WTC11 (cell line): ENCODE results near the gene TMA16. TPM values are rescaled to one million over a fixed set of nuclear protein-coding genes. Genes with fewer than 3 reads are reported as not detected.

Experiments used
- ATAC-seq: fragments of 200-7000 bp; cut with Tn5 transposase; 2 replicates; pipeline ENCODE4 v1.10.0; 2021; ENCODE audit warnings: mild to moderate bottlenecking, moderate library complexity
- CTCF ChIA-PET: fragments of 300-600 bp; sonication (Branson Sonifier 250); formaldehyde crosslinking; loops from one replicate; lab custom pipeline; 2021; ENCODE audit warnings: antibody characterized with exemption; lab: Charles Lee
- POLR2A ChIA-PET: fragments of 350-600 bp; sonication (Branson Sonifier 250); formaldehyde crosslinking; loops from one replicate; lab custom pipeline; 2021; ENCODE audit warnings: antibody characterized with exemption; lab: Charles Lee
- DNase-seq: peaks from one replicate; pipeline ENCODE4 v3.0.0; 2021; ENCODE audit warnings: low spot score
- H3K27ac Mint-ChIP-seq: 2 replicates; pipeline ENCODE4 v1.8.0; 2021; ENCODE audit warnings: mixed read lengths
- H3K27me3 Mint-ChIP-seq: 2 replicates; pipeline ENCODE4 v1.8.0; 2021; ENCODE audit warnings: low read depth, mild to moderate bottlenecking, moderate library complexity, mixed read lengths
- H3K36me3 Mint-ChIP-seq: 2 replicates; pipeline ENCODE4 v1.8.0; 2021; ENCODE audit warnings: mixed read lengths
- H3K4me1 Mint-ChIP-seq: 2 replicates; pipeline ENCODE4 v1.8.0; 2022; ENCODE audit warnings: mixed read lengths
- H3K4me3 Mint-ChIP-seq: 2 replicates; pipeline ENCODE4 v1.8.0; 2021; ENCODE audit warnings: mild to moderate bottlenecking, moderate library complexity, mixed read lengths
- H3K9me3 Mint-ChIP-seq: 2 replicates; pipeline ENCODE4 v1.8.0; 2021; ENCODE audit warnings: mixed read lengths
- CREB1 ChIP-seq: sonication (generic); formaldehyde crosslinking; IDR thresholded peaks from 2 replicates; pipeline ENCODE4 v1.8.0; 2023; ENCODE audit warnings: mild to moderate bottlenecking, missing genetic modification reagents
- ESRRA ChIP-seq: sonication (generic); formaldehyde crosslinking; IDR thresholded peaks from 2 replicates; pipeline ENCODE4 v1.8.1; 2022; ENCODE audit warnings: mild to moderate bottlenecking, missing genetic modification reagents, borderline replicate concordance
- FOXJ3 ChIP-seq: sonication (generic); formaldehyde crosslinking; IDR thresholded peaks from 2 replicates; pipeline ENCODE4 v1.9.0; 2021; ENCODE audit warnings: missing genetic modification reagents, mild to moderate bottlenecking, borderline replicate concordance
- JUN ChIP-seq: sonication (generic); formaldehyde crosslinking; IDR thresholded peaks from 2 replicates; pipeline ENCODE4 v1.8.0; 2023; ENCODE audit warnings: mild to moderate bottlenecking, missing genetic modification reagents
- NFATC4 ChIP-seq: fragments of 250-450 bp; sonication (Bioruptor Pico); IDR thresholded peaks from 2 replicates; pipeline ENCODE4 v1.9.0; 2021; ENCODE audit warnings: mild to moderate bottlenecking
- SOX15 ChIP-seq: fragments of 250-450 bp; sonication (Bioruptor Pico); IDR thresholded peaks from 2 replicates; pipeline ENCODE4 v1.9.0; 2021; ENCODE audit warnings: mild to moderate bottlenecking
- ZBTB21 ChIP-seq: sonication (generic); formaldehyde crosslinking; IDR thresholded peaks from 2 replicates; pipeline ENCODE4 v1.8.1; 2023; ENCODE audit warnings: mild to moderate bottlenecking, missing genetic modification reagents, borderline replicate concordance
- ZNF317 ChIP-seq: sonication (generic); formaldehyde crosslinking; IDR thresholded peaks from 2 replicates; pipeline ENCODE4 v1.8.1; 2023; ENCODE audit warnings: low read depth, mild to moderate bottlenecking, moderate library complexity, missing genetic modification reagents, borderline replicate concordance
- ZNF423 ChIP-seq: fragments of 250-450 bp; sonication (Bioruptor Pico); IDR thresholded peaks from 2 replicates; pipeline ENCODE4 v2.1.2; 2022; ENCODE audit warnings: mild to moderate bottlenecking, moderate library complexity
- ZNF671 ChIP-seq: fragments of 250-450 bp; sonication (Bioruptor Pico); IDR thresholded peaks from 2 replicates; pipeline ENCODE4 v1.8.0; 2021; ENCODE audit warnings: mild to moderate bottlenecking
- total RNA-seq: library from RNA; stranded (reverse); gene quantifications from 3 replicates; pipeline ENCODE4 v1.2.3, GENCODE V29; 2021
- TF ChIP-seq, protein P1 (sequence below): sonication (generic); formaldehyde crosslinking; IDR thresholded peaks from 2 replicates; pipeline ENCODE4 v1.8.1; 2023; ENCODE audit warnings: mild to moderate bottlenecking, moderate library complexity, missing genetic modification reagents
- TF ChIP-seq, protein P2 (sequence below): sonication (generic); formaldehyde crosslinking; IDR thresholded peaks from 2 replicates; pipeline ENCODE4 v1.8.1; 2023; ENCODE audit warnings: mild to moderate bottlenecking, missing genetic modification reagents, borderline replicate concordance
- TF ChIP-seq, protein P3 (sequence below): sonication (generic); formaldehyde crosslinking; IDR thresholded peaks from 2 replicates; pipeline ENCODE4 v1.8.0; 2023; ENCODE audit warnings: missing genetic modification reagents, mild to moderate bottlenecking, borderline replicate concordance
- TF ChIP-seq, protein P4 (sequence below): fragments of 250-450 bp; sonication (Bioruptor Pico); conservative IDR thresholded peaks from 2 replicates; pipeline ENCODE4 v1.9.0; 2021; ENCODE audit warnings: mild to moderate bottlenecking
- TF ChIP-seq, protein P5 (sequence below): sonication (generic); formaldehyde crosslinking; conservative IDR thresholded peaks from 2 replicates; pipeline ENCODE4 v1.8.1; 2023; ENCODE audit warnings: mild to moderate bottlenecking, low read depth, missing genetic modification reagents, moderate library complexity

Gene TMA16
- total RNA-seq, 1 experiment from 2014 or later: 63.7 TPM

DNA sequence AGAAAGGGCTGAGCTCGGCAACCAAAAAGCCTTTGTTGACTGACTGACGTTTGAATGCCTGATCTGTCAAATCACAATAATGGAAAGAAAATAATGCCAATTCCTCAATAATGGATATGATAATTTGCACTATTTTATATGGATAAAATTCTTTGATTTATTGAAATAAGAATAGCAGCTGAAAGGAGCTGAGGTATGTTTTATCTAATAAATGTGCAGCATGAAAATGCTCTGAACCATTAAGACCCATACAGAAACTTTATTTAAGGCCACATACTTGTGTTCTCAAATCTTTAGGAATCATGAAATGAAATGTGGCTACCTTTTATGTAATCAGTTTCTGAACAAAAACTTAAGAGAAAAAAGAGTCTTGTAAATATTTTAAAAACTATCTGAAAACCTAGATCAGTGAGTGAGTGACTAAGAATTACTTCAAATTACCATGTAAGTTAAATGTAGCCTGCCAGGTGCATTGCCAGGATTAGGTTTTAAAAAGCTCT is 69.8 kb downstream of the TMA16 start:
- DNase-seq (no peak), ATAC-seq (no peak)
- Mint-ChIP-seq H3K36me3 (peaks cover 3% of the 10 kb centered on the region; the same call in 1 of the 2 replicates), H3K4me1 (peaks cover 39% of the 10 kb centered on the region), H3K27me3 (no peaks in the 10 kb centered on the region), H3K4me3 (no peak overlapping the region), H3K9me3 (peaks cover 16% of the 10 kb centered on the region), H3K27ac (0 out of 2 replicates have a peak overlapping the region, but pooled peaks have one; percentile 48)
- ChIA-PET POLR2A (no interaction called here), CTCF (interaction anchor here (1.3 to 1.5 kb wide), 2 partner anchors 8 to 117 kb away, joined by 3 to 4 read pairs; no protein-coding TSS in a partner anchor)
- TF ChIP-seq ZNF317 (CRISPR knock-in tag): no peak
- TF ChIP-seq, protein P1, sequence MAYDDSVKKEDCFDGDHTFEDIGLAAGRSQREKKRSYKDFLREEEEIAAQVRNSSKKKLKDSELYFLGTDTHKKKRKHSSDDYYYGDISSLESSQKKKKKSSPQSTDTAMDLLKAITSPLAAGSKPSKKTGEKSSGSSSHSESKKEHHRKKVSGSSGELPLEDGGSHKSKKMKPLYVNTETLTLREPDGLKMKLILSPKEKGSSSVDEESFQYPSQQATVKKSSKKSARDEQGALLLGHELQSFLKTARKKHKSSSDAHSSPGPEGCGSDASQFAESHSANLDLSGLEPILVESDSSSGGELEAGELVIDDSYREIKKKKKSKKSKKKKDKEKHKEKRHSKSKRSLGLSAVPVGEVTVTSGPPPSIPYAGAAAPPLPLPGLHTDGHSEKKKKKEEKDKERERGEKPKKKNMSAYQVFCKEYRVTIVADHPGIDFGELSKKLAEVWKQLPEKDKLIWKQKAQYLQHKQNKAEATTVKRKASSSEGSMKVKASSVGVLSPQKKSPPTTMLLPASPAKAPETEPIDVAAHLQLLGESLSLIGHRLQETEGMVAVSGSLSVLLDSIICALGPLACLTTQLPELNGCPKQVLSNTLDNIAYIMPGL (CRISPR knock-in tag): no peak
- TF ChIP-seq FOXJ3 (CRISPR knock-in tag): no peak
- TF ChIP-seq, protein P2, sequence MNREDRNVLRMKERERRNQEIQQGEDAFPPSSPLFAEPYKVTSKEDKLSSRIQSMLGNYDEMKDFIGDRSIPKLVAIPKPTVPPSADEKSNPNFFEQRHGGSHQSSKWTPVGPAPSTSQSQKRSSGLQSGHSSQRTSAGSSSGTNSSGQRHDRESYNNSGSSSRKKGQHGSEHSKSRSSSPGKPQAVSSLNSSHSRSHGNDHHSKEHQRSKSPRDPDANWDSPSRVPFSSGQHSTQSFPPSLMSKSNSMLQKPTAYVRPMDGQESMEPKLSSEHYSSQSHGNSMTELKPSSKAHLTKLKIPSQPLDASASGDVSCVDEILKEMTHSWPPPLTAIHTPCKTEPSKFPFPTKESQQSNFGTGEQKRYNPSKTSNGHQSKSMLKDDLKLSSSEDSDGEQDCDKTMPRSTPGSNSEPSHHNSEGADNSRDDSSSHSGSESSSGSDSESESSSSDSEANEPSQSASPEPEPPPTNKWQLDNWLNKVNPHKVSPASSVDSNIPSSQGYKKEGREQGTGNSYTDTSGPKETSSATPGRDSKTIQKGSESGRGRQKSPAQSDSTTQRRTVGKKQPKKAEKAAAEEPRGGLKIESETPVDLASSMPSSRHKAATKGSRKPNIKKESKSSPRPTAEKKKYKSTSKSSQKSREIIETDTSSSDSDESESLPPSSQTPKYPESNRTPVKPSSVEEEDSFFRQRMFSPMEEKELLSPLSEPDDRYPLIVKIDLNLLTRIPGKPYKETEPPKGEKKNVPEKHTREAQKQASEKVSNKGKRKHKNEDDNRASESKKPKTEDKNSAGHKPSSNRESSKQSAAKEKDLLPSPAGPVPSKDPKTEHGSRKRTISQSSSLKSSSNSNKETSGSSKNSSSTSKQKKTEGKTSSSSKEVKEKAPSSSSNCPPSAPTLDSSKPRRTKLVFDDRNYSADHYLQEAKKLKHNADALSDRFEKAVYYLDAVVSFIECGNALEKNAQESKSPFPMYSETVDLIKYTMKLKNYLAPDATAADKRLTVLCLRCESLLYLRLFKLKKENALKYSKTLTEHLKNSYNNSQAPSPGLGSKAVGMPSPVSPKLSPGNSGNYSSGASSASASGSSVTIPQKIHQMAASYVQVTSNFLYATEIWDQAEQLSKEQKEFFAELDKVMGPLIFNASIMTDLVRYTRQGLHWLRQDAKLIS (CRISPR knock-in tag): no peak
- no peak for TF ChIP-seq ESRRA
- no peak for TF ChIP-seq JUN (CRISPR knock-in tag)
- no peak for TF ChIP-seq NFATC4 (CRISPR knock-in tag)
- TF ChIP-seq CREB1 (CRISPR knock-in tag): no peak
- no peak for TF ChIP-seq ZNF671
- TF ChIP-seq, protein P3, sequence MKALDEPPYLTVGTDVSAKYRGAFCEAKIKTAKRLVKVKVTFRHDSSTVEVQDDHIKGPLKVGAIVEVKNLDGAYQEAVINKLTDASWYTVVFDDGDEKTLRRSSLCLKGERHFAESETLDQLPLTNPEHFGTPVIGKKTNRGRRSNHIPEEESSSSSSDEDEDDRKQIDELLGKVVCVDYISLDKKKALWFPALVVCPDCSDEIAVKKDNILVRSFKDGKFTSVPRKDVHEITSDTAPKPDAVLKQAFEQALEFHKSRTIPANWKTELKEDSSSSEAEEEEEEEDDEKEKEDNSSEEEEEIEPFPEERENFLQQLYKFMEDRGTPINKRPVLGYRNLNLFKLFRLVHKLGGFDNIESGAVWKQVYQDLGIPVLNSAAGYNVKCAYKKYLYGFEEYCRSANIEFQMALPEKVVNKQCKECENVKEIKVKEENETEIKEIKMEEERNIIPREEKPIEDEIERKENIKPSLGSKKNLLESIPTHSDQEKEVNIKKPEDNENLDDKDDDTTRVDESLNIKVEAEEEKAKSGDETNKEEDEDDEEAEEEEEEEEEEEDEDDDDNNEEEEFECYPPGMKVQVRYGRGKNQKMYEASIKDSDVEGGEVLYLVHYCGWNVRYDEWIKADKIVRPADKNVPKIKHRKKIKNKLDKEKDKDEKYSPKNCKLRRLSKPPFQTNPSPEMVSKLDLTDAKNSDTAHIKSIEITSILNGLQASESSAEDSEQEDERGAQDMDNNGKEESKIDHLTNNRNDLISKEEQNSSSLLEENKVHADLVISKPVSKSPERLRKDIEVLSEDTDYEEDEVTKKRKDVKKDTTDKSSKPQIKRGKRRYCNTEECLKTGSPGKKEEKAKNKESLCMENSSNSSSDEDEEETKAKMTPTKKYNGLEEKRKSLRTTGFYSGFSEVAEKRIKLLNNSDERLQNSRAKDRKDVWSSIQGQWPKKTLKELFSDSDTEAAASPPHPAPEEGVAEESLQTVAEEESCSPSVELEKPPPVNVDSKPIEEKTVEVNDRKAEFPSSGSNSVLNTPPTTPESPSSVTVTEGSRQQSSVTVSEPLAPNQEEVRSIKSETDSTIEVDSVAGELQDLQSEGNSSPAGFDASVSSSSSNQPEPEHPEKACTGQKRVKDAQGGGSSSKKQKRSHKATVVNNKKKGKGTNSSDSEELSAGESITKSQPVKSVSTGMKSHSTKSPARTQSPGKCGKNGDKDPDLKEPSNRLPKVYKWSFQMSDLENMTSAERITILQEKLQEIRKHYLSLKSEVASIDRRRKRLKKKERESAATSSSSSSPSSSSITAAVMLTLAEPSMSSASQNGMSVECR (CRISPR knock-in tag): no peak
- TF ChIP-seq, protein P4, sequence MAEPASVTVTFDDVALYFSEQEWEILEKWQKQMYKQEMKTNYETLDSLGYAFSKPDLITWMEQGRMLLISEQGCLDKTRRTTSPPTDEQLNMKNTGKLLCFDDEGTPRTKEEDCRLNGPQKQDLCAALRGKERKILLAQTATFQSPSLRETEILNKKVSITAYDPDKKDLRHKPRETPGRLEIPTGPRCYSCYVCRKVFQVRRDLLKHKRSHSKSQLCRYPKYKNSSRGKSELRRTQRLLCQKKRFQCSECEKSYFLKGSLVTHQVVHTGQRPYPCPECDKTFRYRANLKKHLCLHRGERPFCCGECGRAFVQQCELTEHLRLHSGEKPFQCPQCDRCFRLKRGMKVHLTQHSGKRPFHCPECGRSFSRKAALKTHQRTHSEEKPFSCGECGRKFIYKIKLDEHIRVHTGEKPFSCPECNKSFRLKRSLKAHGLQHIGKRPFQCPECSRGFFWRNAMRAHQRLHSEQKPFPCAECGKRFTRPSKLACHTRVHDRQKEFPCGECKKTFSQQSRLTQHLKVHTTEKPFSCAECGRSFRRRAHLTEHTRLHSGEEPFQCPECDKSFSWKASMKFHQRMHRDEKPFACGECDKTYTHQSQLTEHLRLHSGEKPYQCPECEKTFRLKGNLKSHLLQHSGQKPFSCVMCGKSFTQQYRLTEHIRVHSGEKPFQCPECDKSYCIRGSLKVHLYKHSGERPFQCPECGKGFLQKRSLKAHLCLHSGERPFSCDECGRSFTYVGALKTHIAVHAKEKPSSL (CRISPR knock-in tag): no peak
- no peak for TF ChIP-seq SOX15 (CRISPR knock-in tag)
- TF ChIP-seq, protein P5, sequence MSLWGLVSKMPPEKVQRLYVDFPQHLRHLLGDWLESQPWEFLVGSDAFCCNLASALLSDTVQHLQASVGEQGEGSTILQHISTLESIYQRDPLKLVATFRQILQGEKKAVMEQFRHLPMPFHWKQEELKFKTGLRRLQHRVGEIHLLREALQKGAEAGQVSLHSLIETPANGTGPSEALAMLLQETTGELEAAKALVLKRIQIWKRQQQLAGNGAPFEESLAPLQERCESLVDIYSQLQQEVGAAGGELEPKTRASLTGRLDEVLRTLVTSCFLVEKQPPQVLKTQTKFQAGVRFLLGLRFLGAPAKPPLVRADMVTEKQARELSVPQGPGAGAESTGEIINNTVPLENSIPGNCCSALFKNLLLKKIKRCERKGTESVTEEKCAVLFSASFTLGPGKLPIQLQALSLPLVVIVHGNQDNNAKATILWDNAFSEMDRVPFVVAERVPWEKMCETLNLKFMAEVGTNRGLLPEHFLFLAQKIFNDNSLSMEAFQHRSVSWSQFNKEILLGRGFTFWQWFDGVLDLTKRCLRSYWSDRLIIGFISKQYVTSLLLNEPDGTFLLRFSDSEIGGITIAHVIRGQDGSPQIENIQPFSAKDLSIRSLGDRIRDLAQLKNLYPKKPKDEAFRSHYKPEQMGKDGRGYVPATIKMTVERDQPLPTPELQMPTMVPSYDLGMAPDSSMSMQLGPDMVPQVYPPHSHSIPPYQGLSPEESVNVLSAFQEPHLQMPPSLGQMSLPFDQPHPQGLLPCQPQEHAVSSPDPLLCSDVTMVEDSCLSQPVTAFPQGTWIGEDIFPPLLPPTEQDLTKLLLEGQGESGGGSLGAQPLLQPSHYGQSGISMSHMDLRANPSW (CRISPR knock-in tag): no peak
- no peak for TF ChIP-seq ZBTB21 (CRISPR knock-in tag)
- TF ChIP-seq ZNF423 (CRISPR knock-in tag): no peak
